ENCODE results near the gene MST1R.
A peak's percentile ranks its signal among the peaks of the same experiment; 100 is the strongest.

The MST1R gene

GRCh38 chr3:49868862-49869466 lies 34.7 kb downstream of the MST1R start:
- H3K4me3 ChIP-seq (ENCODE audit: low read length): no peak overlapping the region
- no peak for TF ChIP-seq CTCF (IDR thresholded peaks at IDR 0.05; ENCODE audit: insufficient read depth, low read depth, low read length, missing control alignments)
- no peak for DNase-seq (ENCODE audit: low read depth)

- DNase-seq (ENCODE audit: low read depth): peak; percentile 61
- TF ChIP-seq CTCF (IDR thresholded peaks at IDR 0.05; ENCODE audit: insufficient read depth, low read depth, low read length, missing control alignments): no peak
- H3K4me3 ChIP-seq (ENCODE audit: low read length): no peak overlapping the region
These were observed 35.8 kb downstream of the MST1R start for GRCh38 chr3:49867871-49868321.

GRCh38 chr3:49867400-49867799 lies 36.3 kb downstream of the MST1R start:
- no peak for DNase-seq (ENCODE audit: low read depth)
- H3K4me3 ChIP-seq (ENCODE audit: low read length): no peak overlapping the region
- no peak for TF ChIP-seq CTCF (IDR thresholded peaks at IDR 0.05; ENCODE audit: insufficient read depth, low read depth, low read length, missing control alignments)

- TF ChIP-seq CTCF (IDR thresholded peaks at IDR 0.05; ENCODE audit: insufficient read depth, low read depth, low read length, missing control alignments): no peak
- H3K4me3 ChIP-seq (ENCODE audit: low read length): no peak overlapping the region
- DNase-seq (ENCODE audit: low read depth): no peak
These were observed 38.4 kb downstream of the MST1R start for GRCh38 chr3:49865198-49865784.

GRCh38 chr3:49864505-49864904 lies 39.2 kb downstream of the MST1R start:
- TF ChIP-seq CTCF (IDR thresholded peaks at IDR 0.05; ENCODE audit: insufficient read depth, low read depth, low read length, missing control alignments): no peak
- H3K4me3 ChIP-seq (ENCODE audit: low read length): no peak overlapping the region
- no peak for DNase-seq (ENCODE audit: low read depth)

GRCh38 chr3:49859576-49860305 lies 43.9 kb downstream of the MST1R start:
- H3K4me3 ChIP-seq (ENCODE audit: low read length): no peak overlapping the region
- no peak for TF ChIP-seq CTCF (IDR thresholded peaks at IDR 0.05; ENCODE audit: insufficient read depth, low read depth, low read length, missing control alignments)
- no peak for DNase-seq (ENCODE audit: low read depth)

Data from epithelial cell of esophagus (primary cell).